ENCODE results near the gene CHST7. TPM values are rescaled to one million over a fixed set of nuclear protein-coding genes. Genes with fewer than 3 reads are reported as not detected.
A peak's percentile ranks its signal among the peaks of the same experiment; 100 is the strongest.

CHST7 gene
- total RNA-seq, 1 experiment from 2014 or later = 6.1 TPM

DNA sequence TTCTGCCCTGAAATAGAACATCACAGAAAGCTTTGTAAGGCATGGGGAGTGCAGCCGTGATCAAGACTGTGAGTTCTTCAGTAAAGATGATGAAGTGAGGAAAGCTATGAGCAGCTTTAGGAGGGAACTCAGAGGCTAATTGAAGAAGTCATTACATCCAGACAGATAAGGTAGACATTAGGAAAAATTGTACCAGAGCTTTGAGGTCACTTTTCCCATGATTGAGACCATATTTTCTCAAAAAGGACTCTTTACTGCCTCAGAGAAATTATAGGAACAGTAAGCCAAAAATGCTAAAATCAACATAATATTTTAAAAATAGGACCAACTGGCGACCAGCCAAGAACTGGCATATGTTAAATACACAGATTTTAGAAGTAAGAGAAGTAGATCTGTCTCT is 11.2 kb downstream of the CHST7 start:
- TF ChIP-seq SIN3A (IDR thresholded peaks at IDR 0.05; ENCODE audit: borderline replicate concordance, insufficient read depth, low read depth, low read length) (no peak), POLR2AphosphoS5 (IDR thresholded peaks at IDR 0.05; ENCODE audit: low read depth, low read length) (no peak), TCF7L2 (IDR thresholded peaks at IDR 0.05; ENCODE audit: low read depth, low read length) (no peak)
- TF ChIP-seq, protein P1, sequence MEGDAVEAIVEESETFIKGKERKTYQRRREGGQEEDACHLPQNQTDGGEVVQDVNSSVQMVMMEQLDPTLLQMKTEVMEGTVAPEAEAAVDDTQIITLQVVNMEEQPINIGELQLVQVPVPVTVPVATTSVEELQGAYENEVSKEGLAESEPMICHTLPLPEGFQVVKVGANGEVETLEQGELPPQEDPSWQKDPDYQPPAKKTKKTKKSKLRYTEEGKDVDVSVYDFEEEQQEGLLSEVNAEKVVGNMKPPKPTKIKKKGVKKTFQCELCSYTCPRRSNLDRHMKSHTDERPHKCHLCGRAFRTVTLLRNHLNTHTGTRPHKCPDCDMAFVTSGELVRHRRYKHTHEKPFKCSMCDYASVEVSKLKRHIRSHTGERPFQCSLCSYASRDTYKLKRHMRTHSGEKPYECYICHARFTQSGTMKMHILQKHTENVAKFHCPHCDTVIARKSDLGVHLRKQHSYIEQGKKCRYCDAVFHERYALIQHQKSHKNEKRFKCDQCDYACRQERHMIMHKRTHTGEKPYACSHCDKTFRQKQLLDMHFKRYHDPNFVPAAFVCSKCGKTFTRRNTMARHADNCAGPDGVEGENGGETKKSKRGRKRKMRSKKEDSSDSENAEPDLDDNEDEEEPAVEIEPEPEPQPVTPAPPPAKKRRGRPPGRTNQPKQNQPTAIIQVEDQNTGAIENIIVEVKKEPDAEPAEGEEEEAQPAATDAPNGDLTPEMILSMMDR (IDR thresholded peaks at IDR 0.05) = no peak
- TF ChIP-seq, protein P2, sequence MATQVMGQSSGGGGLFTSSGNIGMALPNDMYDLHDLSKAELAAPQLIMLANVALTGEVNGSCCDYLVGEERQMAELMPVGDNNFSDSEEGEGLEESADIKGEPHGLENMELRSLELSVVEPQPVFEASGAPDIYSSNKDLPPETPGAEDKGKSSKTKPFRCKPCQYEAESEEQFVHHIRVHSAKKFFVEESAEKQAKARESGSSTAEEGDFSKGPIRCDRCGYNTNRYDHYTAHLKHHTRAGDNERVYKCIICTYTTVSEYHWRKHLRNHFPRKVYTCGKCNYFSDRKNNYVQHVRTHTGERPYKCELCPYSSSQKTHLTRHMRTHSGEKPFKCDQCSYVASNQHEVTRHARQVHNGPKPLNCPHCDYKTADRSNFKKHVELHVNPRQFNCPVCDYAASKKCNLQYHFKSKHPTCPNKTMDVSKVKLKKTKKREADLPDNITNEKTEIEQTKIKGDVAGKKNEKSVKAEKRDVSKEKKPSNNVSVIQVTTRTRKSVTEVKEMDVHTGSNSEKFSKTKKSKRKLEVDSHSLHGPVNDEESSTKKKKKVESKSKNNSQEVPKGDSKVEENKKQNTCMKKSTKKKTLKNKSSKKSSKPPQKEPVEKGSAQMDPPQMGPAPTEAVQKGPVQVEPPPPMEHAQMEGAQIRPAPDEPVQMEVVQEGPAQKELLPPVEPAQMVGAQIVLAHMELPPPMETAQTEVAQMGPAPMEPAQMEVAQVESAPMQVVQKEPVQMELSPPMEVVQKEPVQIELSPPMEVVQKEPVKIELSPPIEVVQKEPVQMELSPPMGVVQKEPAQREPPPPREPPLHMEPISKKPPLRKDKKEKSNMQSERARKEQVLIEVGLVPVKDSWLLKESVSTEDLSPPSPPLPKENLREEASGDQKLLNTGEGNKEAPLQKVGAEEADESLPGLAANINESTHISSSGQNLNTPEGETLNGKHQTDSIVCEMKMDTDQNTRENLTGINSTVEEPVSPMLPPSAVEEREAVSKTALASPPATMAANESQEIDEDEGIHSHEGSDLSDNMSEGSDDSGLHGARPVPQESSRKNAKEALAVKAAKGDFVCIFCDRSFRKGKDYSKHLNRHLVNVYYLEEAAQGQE (IDR thresholded peaks at IDR 0.05; ENCODE audit: insufficient read depth in 1 of 2, low read depth in 2 of 2, low read length in 1 of 2) = no peak
- no peak overlapping the region for H3K4me3 ChIP-seq (ENCODE audit: low read depth in 2 of 2, low read length in 2 of 2)
- H3K27ac ChIP-seq (ENCODE audit: low read length) = no peak overlapping the region
- no peak for ATAC-seq
- H3K4me1 ChIP-seq (ENCODE audit: control insufficient read depth, insufficient read depth, low read length) = peaks cover 24% of the 10 kb centered on the region
- no peaks in the 10 kb centered on the region for H3K36me3 ChIP-seq (ENCODE audit: control insufficient read depth, insufficient read depth, low read length)
- no TSS peak for BruUV-seq (replicated peaks)
- ChIA-PET CTCF (no interaction called here), POLR2A (no interaction called here)
- in situ Hi-C loops (cut with HindIII; ENCODE audit: low pct_unique_long_range_greater_than_20kb, low sequenced_read_pairs) (no loop called here), intact Hi-C loops (cut with micrococcal nuclease; ENCODE audit: unreplicated experiment) (no loop called here)
- no peak for DNase-seq (ENCODE audit: low read depth, low spot score)
- H3K27me3 ChIP-seq (ENCODE audit: control insufficient read depth, insufficient read depth, low read length) = no peaks in the 10 kb centered on the region
- H3K9me3 ChIP-seq (ENCODE audit: control insufficient read depth, insufficient read depth, low read depth, low read length) = no peaks in the 10 kb centered on the region

DNA sequence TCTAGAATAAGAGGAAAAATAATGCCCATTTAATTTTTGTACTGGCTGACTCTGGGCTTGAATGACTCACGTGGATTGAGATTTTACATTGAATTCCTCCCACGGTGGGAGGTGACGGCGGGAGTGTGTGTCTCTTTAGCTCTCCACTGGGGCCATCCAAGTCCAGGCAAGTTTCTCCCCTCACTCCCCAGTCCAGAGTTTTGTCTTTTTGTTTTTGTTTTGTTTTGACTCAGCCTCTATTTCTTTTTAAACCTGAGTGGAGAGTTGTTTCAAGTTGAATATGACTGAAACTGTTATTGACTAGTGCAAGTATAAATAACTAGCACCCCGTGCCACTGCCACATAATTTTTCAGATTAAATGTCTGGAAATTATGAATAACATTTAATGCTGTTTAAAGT is 13.6 kb downstream of the CHST7 start:
- ATAC-seq = no peak
- no TSS peak for BruUV-seq (replicated peaks)
- peaks cover 24% of the 10 kb centered on the region for H3K4me1 ChIP-seq (ENCODE audit: control insufficient read depth, insufficient read depth, low read length)

More for the DNA sequence above, 13.6 kb downstream of the CHST7 start:
- in situ Hi-C loops (cut with HindIII; ENCODE audit: low pct_unique_long_range_greater_than_20kb, low sequenced_read_pairs) = no loop called here
- peak overlapping the region; percentile 70; the same call in 1 of the 2 replicates for H3K27ac ChIP-seq (ENCODE audit: low read length)
- intact Hi-C loops (cut with micrococcal nuclease; ENCODE audit: unreplicated experiment) = no loop called here
- CTCF ChIA-PET = no interaction called here
- TF ChIP-seq, protein P2 (IDR thresholded peaks at IDR 0.05; ENCODE audit: insufficient read depth in 1 of 2, low read depth in 2 of 2, low read length in 1 of 2) = no peak
- no peak for TF ChIP-seq POLR2AphosphoS5 (IDR thresholded peaks at IDR 0.05; ENCODE audit: low read depth, low read length)
- TF ChIP-seq SIN3A (IDR thresholded peaks at IDR 0.05; ENCODE audit: borderline replicate concordance, insufficient read depth, low read depth, low read length) = no peak
- no peak for TF ChIP-seq TCF7L2 (IDR thresholded peaks at IDR 0.05; ENCODE audit: low read depth, low read length)
- TF ChIP-seq, protein P1 (IDR thresholded peaks at IDR 0.05) = no peak
- H3K27me3 ChIP-seq (ENCODE audit: control insufficient read depth, insufficient read depth, low read length) = no peaks in the 10 kb centered on the region
- no peaks in the 10 kb centered on the region for H3K36me3 ChIP-seq (ENCODE audit: control insufficient read depth, insufficient read depth, low read length)
- POLR2A ChIA-PET = no interaction called here
- no peaks in the 10 kb centered on the region for H3K9me3 ChIP-seq (ENCODE audit: control insufficient read depth, insufficient read depth, low read depth, low read length)
- no peak for DNase-seq (ENCODE audit: low read depth, low spot score)
- H3K4me3 ChIP-seq (ENCODE audit: low read depth in 2 of 2, low read length in 2 of 2) = no peak overlapping the region
